Measurements from ENCODE around the gene DET1.

Gene DET1

GRCh38 chr15:88509321-88509720 lies 37.2 kb downstream of the DET1 start:
- Histone ChIP-seq H3K36me3 (ENCODE audit: insufficient read depth, low read length) (peaks cover 81% of the 10 kb centered on the region), H3K4me1 (ENCODE audit: insufficient read depth, low read length) (no peaks in the 10 kb centered on the region), H3K27me3 (ENCODE audit: insufficient read depth, low read length) (no peaks in the 10 kb centered on the region), H3K9me3 (ENCODE audit: low read length) (peaks cover 4% of the 10 kb centered on the region), H3K4me3 (ENCODE audit: low read length) (no peak overlapping the region), H2AFZ (ENCODE audit: low read depth, low read length) (no peak overlapping the region)

- H3K4me3 ChIP-seq (ENCODE audit: low read length) = no peak overlapping the region
- no peaks in the 10 kb centered on the region for H3K27me3 ChIP-seq (ENCODE audit: insufficient read depth, low read length)
- peaks cover 4% of the 10 kb centered on the region for H3K9me3 ChIP-seq (ENCODE audit: low read length)
- no peak overlapping the region for H2AFZ ChIP-seq (ENCODE audit: low read depth, low read length)
- peaks cover 75% of the 10 kb centered on the region for H3K36me3 ChIP-seq (ENCODE audit: insufficient read depth, low read length)
- no peaks in the 10 kb centered on the region for H3K4me1 ChIP-seq (ENCODE audit: insufficient read depth, low read length)
Measured at GRCh38 chr15:88506628-88507027, 39.9 kb downstream of the DET1 start.

GRCh38 chr15:88505721-88506120 lies 40.8 kb downstream of the DET1 start:
- Histone ChIP-seq H3K9me3 (ENCODE audit: low read length) (peaks cover 4% of the 10 kb centered on the region), H3K36me3 (ENCODE audit: insufficient read depth, low read length) (peaks cover 67% of the 10 kb centered on the region), H3K27me3 (ENCODE audit: insufficient read depth, low read length) (no peaks in the 10 kb centered on the region), H3K4me1 (ENCODE audit: insufficient read depth, low read length) (no peaks in the 10 kb centered on the region), H2AFZ (ENCODE audit: low read depth, low read length) (no peak overlapping the region), H3K4me3 (ENCODE audit: low read length) (no peak overlapping the region)

- Histone ChIP-seq H3K9me3 (ENCODE audit: low read length) (peaks cover under 1% of the 10 kb centered on the region), H3K4me1 (ENCODE audit: insufficient read depth, low read length) (peaks cover 2% of the 10 kb centered on the region), H2AFZ (ENCODE audit: low read depth, low read length) (no peak overlapping the region), H3K4me3 (ENCODE audit: low read length) (no peak overlapping the region), H3K36me3 (ENCODE audit: insufficient read depth, low read length) (peaks cover 55% of the 10 kb centered on the region), H3K27me3 (ENCODE audit: insufficient read depth, low read length) (no peaks in the 10 kb centered on the region)
Measured at GRCh38 chr15:88504445-88504844, 42.0 kb downstream of the DET1 start.

GRCh38 chr15:88498996-88499395 lies 47.5 kb downstream of the DET1 start:
- H3K4me1 ChIP-seq (ENCODE audit: insufficient read depth, low read length) = peaks cover 11% of the 10 kb centered on the region
- peaks cover 10% of the 10 kb centered on the region for H3K36me3 ChIP-seq (ENCODE audit: insufficient read depth, low read length)
- H3K27me3 ChIP-seq (ENCODE audit: insufficient read depth, low read length) = no peaks in the 10 kb centered on the region

GRCh38 chr15:88497109-88497765 lies 49.2 kb downstream of the DET1 start:
- Histone ChIP-seq H3K4me3 (ENCODE audit: low read length) (no peak overlapping the region), H3K4me1 (ENCODE audit: insufficient read depth, low read length) (peaks cover 11% of the 10 kb centered on the region), H3K27me3 (ENCODE audit: insufficient read depth, low read length) (no peaks in the 10 kb centered on the region), H3K36me3 (ENCODE audit: insufficient read depth, low read length) (peaks cover 2% of the 10 kb centered on the region), H2AFZ (ENCODE audit: low read depth, low read length) (no peak overlapping the region), H3K9me3 (ENCODE audit: low read length) (no peaks in the 10 kb centered on the region)

More at GRCh38 chr15:88498996-88499395, 47.5 kb downstream of the DET1 start:
- Histone ChIP-seq H3K4me3 (ENCODE audit: low read length) (no peak overlapping the region), H2AFZ (ENCODE audit: low read depth, low read length) (no peak overlapping the region), H3K9me3 (ENCODE audit: low read length) (no peaks in the 10 kb centered on the region)

GRCh38 chr15:88493844-88494243 lies 52.6 kb downstream of the DET1 start:
- Histone ChIP-seq H3K9me3 (ENCODE audit: low read length) (no peaks in the 10 kb centered on the region), H2AFZ (ENCODE audit: low read depth, low read length) (no peak overlapping the region), H3K36me3 (ENCODE audit: insufficient read depth, low read length) (no peaks in the 10 kb centered on the region), H3K4me1 (ENCODE audit: insufficient read depth, low read length) (peaks cover 6% of the 10 kb centered on the region), H3K27me3 (ENCODE audit: insufficient read depth, low read length) (no peaks in the 10 kb centered on the region), H3K4me3 (ENCODE audit: low read length) (no peak overlapping the region)

- Histone ChIP-seq H3K4me3 (ENCODE audit: low read length) (no peak overlapping the region), H3K36me3 (ENCODE audit: insufficient read depth, low read length) (no peaks in the 10 kb centered on the region), H3K27me3 (ENCODE audit: insufficient read depth, low read length) (no peaks in the 10 kb centered on the region), H3K4me1 (ENCODE audit: insufficient read depth, low read length) (peaks cover 12% of the 10 kb centered on the region), H2AFZ (ENCODE audit: low read depth, low read length) (no peak overlapping the region), H3K9me3 (ENCODE audit: low read length) (no peaks in the 10 kb centered on the region)
Measured at GRCh38 chr15:88491158-88491557, 55.3 kb downstream of the DET1 start.

- H3K4me3 ChIP-seq (ENCODE audit: low read length) = no peak overlapping the region
- no peaks in the 10 kb centered on the region for H3K9me3 ChIP-seq (ENCODE audit: low read length)
- no peak overlapping the region for H2AFZ ChIP-seq (ENCODE audit: low read depth, low read length)
- H3K36me3 ChIP-seq (ENCODE audit: insufficient read depth, low read length) = no peaks in the 10 kb centered on the region
- H3K4me1 ChIP-seq (ENCODE audit: insufficient read depth, low read length) = peaks cover 22% of the 10 kb centered on the region
- H3K27me3 ChIP-seq (ENCODE audit: insufficient read depth, low read length) = no peaks in the 10 kb centered on the region
Measured at GRCh38 chr15:88490036-88490435, 56.4 kb downstream of the DET1 start.

- Histone ChIP-seq H3K36me3 (ENCODE audit: insufficient read depth, low read length) (no peaks in the 10 kb centered on the region), H3K27me3 (ENCODE audit: insufficient read depth, low read length) (no peaks in the 10 kb centered on the region), H3K4me3 (ENCODE audit: low read length) (no peak overlapping the region), H3K9me3 (ENCODE audit: low read length) (no peaks in the 10 kb centered on the region), H2AFZ (ENCODE audit: low read depth, low read length) (no peak overlapping the region), H3K4me1 (ENCODE audit: insufficient read depth, low read length) (peaks cover 29% of the 10 kb centered on the region)
Measured at GRCh38 chr15:88489321-88489720, 57.2 kb downstream of the DET1 start.

GRCh38 chr15:88487796-88488523 lies 58.5 kb downstream of the DET1 start:
- H3K36me3 ChIP-seq (ENCODE audit: insufficient read depth, low read length) = no peaks in the 10 kb centered on the region
- peaks cover 40% of the 10 kb centered on the region for H3K4me1 ChIP-seq (ENCODE audit: insufficient read depth, low read length)
- H3K4me3 ChIP-seq (ENCODE audit: low read length) = no peak overlapping the region
- no peaks in the 10 kb centered on the region for H3K27me3 ChIP-seq (ENCODE audit: insufficient read depth, low read length)
- no peak overlapping the region for H2AFZ ChIP-seq (ENCODE audit: low read depth, low read length)
- H3K9me3 ChIP-seq (ENCODE audit: low read length) = no peaks in the 10 kb centered on the region

GRCh38 chr15:88487178-88487795 lies 59.2 kb downstream of the DET1 start:
- Histone ChIP-seq H3K4me1 (ENCODE audit: insufficient read depth, low read length) (peaks cover 40% of the 10 kb centered on the region), H2AFZ (ENCODE audit: low read depth, low read length) (no peak overlapping the region), H3K36me3 (ENCODE audit: insufficient read depth, low read length) (no peaks in the 10 kb centered on the region), H3K4me3 (ENCODE audit: low read length) (no peak overlapping the region), H3K27me3 (ENCODE audit: insufficient read depth, low read length) (no peaks in the 10 kb centered on the region), H3K9me3 (ENCODE audit: low read length) (no peaks in the 10 kb centered on the region)

GRCh38 chr15:88484682-88485331 lies 61.7 kb downstream of the DET1 start:
- Histone ChIP-seq H3K36me3 (ENCODE audit: insufficient read depth, low read length) (no peaks in the 10 kb centered on the region), H3K4me3 (ENCODE audit: low read length) (no peak overlapping the region), H3K27me3 (ENCODE audit: insufficient read depth, low read length) (no peaks in the 10 kb centered on the region)

More at GRCh38 chr15:88484682-88485331, 61.7 kb downstream of the DET1 start:
- Histone ChIP-seq H3K9me3 (ENCODE audit: low read length) (no peaks in the 10 kb centered on the region), H3K4me1 (ENCODE audit: insufficient read depth, low read length) (peaks cover 40% of the 10 kb centered on the region), H2AFZ (ENCODE audit: low read depth, low read length) (no peak overlapping the region)

Data from neuron (in vitro differentiated cells).